ENCODE measurements around the gene PKP4.

GRCh38 chr2:158578703-158579330 lies 122.1 kb downstream of the PKP4 start:
- TF ChIP-seq PAX5 (IDR thresholded peaks at IDR 0.05; ENCODE audit: insufficient read depth, low read length, severe bottlenecking) (no peak), POLR2A (IDR thresholded peaks at IDR 0.05; ENCODE audit: low read depth, low read length) (no peak), POLR2AphosphoS5 (IDR thresholded peaks at IDR 0.05; ENCODE audit: low read depth, low read length) (no peak), TAF1 (IDR thresholded peaks at IDR 0.05; ENCODE audit: low read depth, low read length) (no peak), SPI1 (IDR thresholded peaks at IDR 0.05; ENCODE audit: low read depth, low read length) (no peak), POU2F2 (IDR thresholded peaks at IDR 0.05; ENCODE audit: low read depth, low read length) (no peak)

Measured in GM12891 (cell line).